ENCODE measurements around the gene ADGRG3.

GRCh38 chr16:57708168-57708567 lies 40.1 kb downstream of the ADGRG3 start:
- TF ChIP-seq, protein P1, sequence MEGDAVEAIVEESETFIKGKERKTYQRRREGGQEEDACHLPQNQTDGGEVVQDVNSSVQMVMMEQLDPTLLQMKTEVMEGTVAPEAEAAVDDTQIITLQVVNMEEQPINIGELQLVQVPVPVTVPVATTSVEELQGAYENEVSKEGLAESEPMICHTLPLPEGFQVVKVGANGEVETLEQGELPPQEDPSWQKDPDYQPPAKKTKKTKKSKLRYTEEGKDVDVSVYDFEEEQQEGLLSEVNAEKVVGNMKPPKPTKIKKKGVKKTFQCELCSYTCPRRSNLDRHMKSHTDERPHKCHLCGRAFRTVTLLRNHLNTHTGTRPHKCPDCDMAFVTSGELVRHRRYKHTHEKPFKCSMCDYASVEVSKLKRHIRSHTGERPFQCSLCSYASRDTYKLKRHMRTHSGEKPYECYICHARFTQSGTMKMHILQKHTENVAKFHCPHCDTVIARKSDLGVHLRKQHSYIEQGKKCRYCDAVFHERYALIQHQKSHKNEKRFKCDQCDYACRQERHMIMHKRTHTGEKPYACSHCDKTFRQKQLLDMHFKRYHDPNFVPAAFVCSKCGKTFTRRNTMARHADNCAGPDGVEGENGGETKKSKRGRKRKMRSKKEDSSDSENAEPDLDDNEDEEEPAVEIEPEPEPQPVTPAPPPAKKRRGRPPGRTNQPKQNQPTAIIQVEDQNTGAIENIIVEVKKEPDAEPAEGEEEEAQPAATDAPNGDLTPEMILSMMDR (optimal IDR thresholded peaks at IDR 0.05 in 1 of 3, IDR thresholded peaks at IDR 0.05 in 1 of 3, conservative IDR thresholded peaks at IDR 0.05 in 1 of 3; ENCODE audit: extremely low read depth in 1 of 3, insufficient read depth in 2 of 3, low read length in 3 of 3): no peak
- no peak for TF ChIP-seq EZH2 (IDR thresholded peaks at IDR 0.05; ENCODE audit: low read length)
